ENCODE measurements around the gene PPP2R3A.

PPP2R3A gene

DNA sequence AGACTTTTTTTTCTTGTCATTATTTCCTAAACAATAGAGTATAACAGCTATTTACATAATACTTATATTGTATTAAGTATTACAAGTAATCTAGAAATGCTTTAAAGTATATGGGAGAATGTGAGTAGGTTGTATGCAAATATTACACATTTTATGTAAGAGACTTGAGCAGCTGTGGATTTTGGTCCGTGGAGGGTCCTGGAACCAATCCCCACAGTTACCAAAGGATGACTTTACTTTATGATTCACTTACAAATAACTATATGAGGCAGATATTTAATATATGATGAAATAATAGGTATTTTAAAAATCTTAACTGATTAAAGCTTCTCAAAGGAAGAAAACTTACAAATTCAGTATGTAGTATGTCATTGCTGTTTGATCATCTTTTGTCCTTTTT lies 56.3 kb downstream of the PPP2R3A start:
- no peak for DNase-seq (ENCODE audit: low read depth)
- TF ChIP-seq, protein P1, sequence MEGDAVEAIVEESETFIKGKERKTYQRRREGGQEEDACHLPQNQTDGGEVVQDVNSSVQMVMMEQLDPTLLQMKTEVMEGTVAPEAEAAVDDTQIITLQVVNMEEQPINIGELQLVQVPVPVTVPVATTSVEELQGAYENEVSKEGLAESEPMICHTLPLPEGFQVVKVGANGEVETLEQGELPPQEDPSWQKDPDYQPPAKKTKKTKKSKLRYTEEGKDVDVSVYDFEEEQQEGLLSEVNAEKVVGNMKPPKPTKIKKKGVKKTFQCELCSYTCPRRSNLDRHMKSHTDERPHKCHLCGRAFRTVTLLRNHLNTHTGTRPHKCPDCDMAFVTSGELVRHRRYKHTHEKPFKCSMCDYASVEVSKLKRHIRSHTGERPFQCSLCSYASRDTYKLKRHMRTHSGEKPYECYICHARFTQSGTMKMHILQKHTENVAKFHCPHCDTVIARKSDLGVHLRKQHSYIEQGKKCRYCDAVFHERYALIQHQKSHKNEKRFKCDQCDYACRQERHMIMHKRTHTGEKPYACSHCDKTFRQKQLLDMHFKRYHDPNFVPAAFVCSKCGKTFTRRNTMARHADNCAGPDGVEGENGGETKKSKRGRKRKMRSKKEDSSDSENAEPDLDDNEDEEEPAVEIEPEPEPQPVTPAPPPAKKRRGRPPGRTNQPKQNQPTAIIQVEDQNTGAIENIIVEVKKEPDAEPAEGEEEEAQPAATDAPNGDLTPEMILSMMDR (IDR thresholded peaks at IDR 0.05; ENCODE audit: low read depth, low read length, missing control alignments): no peak

DNA sequence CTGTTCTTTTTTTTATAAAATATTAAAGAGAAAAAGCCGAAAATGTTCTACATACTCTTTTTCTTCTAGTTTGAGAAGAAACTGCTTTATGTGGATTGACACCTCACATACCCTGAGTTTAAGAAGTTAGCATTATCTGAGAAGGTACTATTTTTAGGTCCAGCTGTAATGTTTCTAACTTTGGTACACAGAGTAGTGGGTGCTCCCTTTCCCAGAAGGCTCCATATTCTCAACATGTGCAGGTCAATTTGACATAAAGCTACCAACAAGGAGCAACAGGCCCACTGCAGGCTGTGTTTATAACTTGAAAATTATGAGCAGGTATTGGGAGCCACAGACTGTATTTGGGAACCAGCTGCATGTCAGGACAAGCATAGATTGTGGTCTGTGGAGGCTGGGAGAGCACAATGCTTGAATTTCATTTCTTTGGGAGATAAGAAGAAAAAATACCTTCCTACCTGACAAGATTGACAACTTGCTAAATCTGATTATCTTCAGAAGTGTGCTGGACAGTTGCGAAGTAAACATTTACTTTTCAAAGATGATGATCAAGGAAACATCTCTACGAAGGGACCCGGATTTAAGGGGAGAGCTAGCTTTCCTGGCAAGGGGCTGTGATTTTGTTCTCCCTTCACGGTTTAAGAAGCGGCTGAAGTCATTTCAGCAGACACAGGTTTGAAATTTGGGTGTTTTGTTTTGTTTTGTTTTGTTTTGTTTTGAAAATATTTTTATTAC lies 57.2 kb downstream of the PPP2R3A start:
- DNase-seq (ENCODE audit: low read depth): no peak
- no peak overlapping the region for H3K4me3 ChIP-seq (ENCODE audit: low read depth, low read length)
- TF ChIP-seq, protein P1 (IDR thresholded peaks at IDR 0.05; ENCODE audit: low read depth, low read length, missing control alignments): no peak

More for the DNA sequence above, 56.3 kb downstream of the PPP2R3A start:
- no peak overlapping the region for H3K4me3 ChIP-seq (ENCODE audit: low read depth, low read length)

DNA sequence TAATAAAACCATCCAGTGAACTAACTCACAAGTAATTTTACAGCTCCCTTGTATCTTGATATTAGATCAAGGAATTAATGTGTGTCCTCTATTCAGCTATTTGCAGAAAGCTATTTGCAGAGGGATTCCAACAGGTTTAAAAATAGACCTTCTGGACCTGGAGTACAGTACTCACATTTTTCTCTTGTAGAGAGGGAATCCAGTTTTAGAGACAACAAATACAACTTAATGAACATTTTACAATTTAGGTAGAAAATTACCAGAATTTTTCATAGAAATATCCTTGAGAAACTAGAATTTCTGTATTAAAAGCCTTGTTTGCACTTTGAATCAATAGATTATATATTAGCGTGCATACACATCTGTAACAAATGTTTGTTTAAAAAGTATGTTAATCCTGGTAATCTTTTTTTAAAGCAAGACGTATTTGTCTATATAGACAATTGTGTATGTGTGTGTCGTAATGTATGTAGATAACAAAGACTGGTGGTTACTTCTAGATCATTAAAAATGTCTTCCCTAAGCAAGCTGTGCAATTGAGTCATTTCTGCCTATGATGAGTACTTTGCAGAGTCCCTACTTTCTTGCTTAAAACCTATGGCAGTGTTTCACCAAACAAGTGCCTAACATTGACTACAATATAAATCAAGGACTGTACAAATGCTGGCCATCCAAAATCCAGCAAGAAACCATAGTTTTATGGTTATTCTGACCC lies 57.9 kb downstream of the PPP2R3A start:
- no peak for DNase-seq (ENCODE audit: low read depth)
- H3K4me3 ChIP-seq (ENCODE audit: low read depth, low read length): no peak overlapping the region
- TF ChIP-seq, protein P1 (IDR thresholded peaks at IDR 0.05; ENCODE audit: low read depth, low read length, missing control alignments): no peak

DNA sequence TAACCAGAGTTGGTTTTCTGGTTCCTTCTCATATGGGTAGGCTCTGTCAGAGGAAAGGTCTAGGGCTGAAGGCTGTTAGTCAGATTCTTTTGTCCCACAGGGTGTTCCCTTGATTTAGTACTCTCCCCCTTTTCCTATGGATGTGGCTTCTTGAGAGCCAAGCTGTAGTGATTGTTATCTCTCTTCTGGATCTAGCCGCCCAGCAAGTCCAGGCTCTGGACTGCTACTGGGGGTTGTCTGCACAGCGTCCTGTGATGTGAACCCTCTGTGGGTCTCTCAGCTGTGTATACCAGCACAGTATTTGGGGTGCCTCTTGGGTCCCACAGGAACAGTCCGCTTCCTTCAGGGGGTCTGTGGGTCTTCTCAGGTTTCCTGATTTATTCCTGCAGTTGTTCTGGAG lies 70.8 kb downstream of the PPP2R3A start:
- TF ChIP-seq, protein P1 (IDR thresholded peaks at IDR 0.05; ENCODE audit: low read depth, low read length, missing control alignments): no peak

DNA sequence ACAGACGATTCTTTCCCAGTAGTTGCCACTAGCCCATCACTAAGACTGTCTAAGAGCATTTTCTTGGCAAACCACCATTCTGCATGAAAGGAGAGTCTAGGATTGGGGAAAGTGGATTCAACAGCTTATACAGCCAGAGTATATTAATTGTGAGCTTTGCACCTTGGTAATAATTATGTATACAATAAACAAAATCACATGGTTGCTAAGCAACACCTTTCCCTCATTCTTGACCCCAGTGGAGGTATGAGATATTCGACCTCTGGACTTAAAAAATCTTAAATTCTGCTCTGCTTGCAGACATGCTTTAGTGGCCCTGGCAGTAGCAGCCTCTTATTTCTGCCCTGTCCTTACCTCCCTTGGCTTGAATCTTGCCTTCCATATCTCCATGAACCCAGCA lies 73.1 kb downstream of the PPP2R3A start:
- no peak for DNase-seq (ENCODE audit: low read depth)
- H3K4me3 ChIP-seq (ENCODE audit: low read depth, low read length): no peak overlapping the region
- TF ChIP-seq, protein P1 (IDR thresholded peaks at IDR 0.05; ENCODE audit: low read depth, low read length, missing control alignments): no peak

More for the DNA sequence above, 70.8 kb downstream of the PPP2R3A start:
- DNase-seq (ENCODE audit: low read depth): no peak
- H3K4me3 ChIP-seq (ENCODE audit: low read depth, low read length): no peak overlapping the region

DNA sequence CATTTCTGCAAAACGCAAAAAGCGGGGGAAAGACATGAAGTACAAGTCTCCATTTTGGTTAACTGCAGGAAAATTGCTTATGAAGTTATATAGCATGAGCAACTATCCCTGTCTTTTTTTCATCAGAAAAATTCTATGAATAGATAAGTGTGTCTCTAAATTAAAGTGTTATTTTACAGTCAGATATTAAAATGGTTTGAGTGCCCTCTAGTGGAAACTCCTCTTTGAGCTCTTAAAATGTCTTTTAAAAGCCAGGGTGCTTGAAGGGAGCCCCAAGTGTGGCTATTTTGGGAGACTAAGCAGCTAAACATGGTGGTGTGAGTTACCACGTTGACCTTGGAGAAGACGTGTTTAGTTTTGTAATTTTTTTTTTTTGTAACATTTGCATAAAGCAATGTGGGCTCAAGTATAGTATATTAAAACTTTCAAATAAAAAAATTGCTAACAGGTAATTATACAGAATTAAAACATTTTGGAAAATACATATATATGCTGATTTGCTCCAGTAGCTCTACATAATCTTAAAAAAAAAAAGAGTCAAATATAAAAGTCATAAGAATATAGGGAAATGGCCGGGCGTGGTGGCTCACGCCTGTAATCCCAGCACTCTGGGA lies 77.2 kb downstream of the PPP2R3A start:
- DNase-seq (ENCODE audit: low read depth): peak; percentile 10
- TF ChIP-seq, protein P1 (IDR thresholded peaks at IDR 0.05; ENCODE audit: low read depth, low read length, missing control alignments): peak; percentile 42
- H3K4me3 ChIP-seq (ENCODE audit: low read depth, low read length): no peak overlapping the region
